Subcutaneous abdominal adipose tissue (tissue), 5 donors: ENCODE results near the gene BUD31.

Experiments used
- H3K27ac ChIP-seq: one replicate; pipeline ENCODE4 v1.7.0; 2013; ENCODE audit warnings: low read depth, mild to moderate bottlenecking, inconsistent platforms, low read length, moderate library complexity
- H3K27me3 ChIP-seq, 5 donors: one replicate each; pipeline ENCODE4 v1.7.0; 2013; ENCODE audit warnings: low read length in 5 of 5, inconsistent platforms in 1 of 5; ENCODE audit not compliant: control insufficient read depth in 5 of 5, insufficient read depth in 4 of 5
- H3K36me3 ChIP-seq, 5 donors: one replicate each; pipeline ENCODE4 v1.7.0; 2013; ENCODE audit warnings: low read length in 5 of 5; ENCODE audit not compliant: control insufficient read depth in 5 of 5, insufficient read depth in 5 of 5
- H3K4me1 ChIP-seq, 5 donors: one replicate each; pipeline ENCODE4 v1.7.0; 2013; ENCODE audit warnings: low read length in 5 of 5, mild to moderate bottlenecking in 3 of 5, moderate library complexity in 1 of 5; ENCODE audit not compliant: control insufficient read depth in 5 of 5, insufficient read depth in 5 of 5
- H3K4me3 ChIP-seq, 5 donors: one replicate each; pipeline ENCODE4 v1.7.0; 2013; ENCODE audit warnings: low read length in 5 of 5, low read depth in 1 of 5
- H3K9ac ChIP-seq, 5 donors: one replicate each; pipeline ENCODE4 v1.7.0; 2013; ENCODE audit warnings: low read length in 5 of 5, mild to moderate bottlenecking in 4 of 5, moderate library complexity in 3 of 5
- H3K9me3 ChIP-seq, 5 donors: one replicate each; pipeline ENCODE4 v1.7.0; 2013; ENCODE audit warnings: low read length in 5 of 5; ENCODE audit not compliant: control insufficient read depth in 5 of 5
- donor health status: healthy.
- donor health status: healthy.
- donor health status: healthy.
- donor health status: healthy.
- donor health status: healthy.

The BUD31 gene

GRCh38 chr7:99447943-99448342 is 39.2 kb downstream of the BUD31 start:
- no peak overlapping the region for H3K9ac ChIP-seq
- no peaks in the 10 kb centered on the region for H3K9me3 ChIP-seq
- peaks cover 0 to 27% (median 12%) of the 10 kb centered on the region in 5 donors for H3K4me1 ChIP-seq
- H3K27ac ChIP-seq: no peak overlapping the region
- no peaks in the 10 kb centered on the region for H3K27me3 ChIP-seq
- H3K4me3 ChIP-seq: no peak overlapping the region
- H3K36me3 ChIP-seq: peaks cover 2 to 80% (median 71%) of the 10 kb centered on the region in 5 donors

GRCh38 chr7:99448855-99449254 is 40.1 kb downstream of the BUD31 start:
- Histone ChIP-seq H3K4me3 (no peak overlapping the region), H3K27me3 (no peaks in the 10 kb centered on the region), H3K9ac (no peak overlapping the region), H3K27ac (no peak overlapping the region), H3K36me3 (peaks cover 0 to 88% (median 77%) of the 10 kb centered on the region in 5 donors), H3K4me1 (peaks cover 0 to 27% (median 12%) of the 10 kb centered on the region in 5 donors), H3K9me3 (no peaks in the 10 kb centered on the region)

DNA sequence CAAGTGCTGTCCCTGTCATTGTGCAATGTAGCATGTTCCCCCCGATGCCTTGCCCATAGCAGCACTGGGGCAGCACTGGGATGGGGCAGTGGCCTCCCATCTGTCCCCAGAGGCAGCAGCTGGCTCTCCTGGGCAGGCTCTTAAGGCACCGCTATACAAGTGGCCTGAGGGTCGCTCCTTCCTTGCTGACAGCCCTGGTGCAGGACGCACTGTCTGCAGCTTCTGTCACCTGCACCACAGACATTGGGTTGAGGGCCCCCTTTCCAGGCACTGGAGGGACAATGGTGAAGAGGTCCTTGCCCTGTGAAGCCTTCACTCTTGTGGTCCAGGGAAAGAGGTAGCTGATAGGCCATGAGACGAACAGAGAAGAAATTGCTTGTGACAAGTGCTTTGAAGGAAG is 40.6 kb downstream of the BUD31 start:
- H3K27ac ChIP-seq: no peak overlapping the region
- no peaks in the 10 kb centered on the region for H3K27me3 ChIP-seq
- H3K9ac ChIP-seq: no peak overlapping the region
- H3K9me3 ChIP-seq: no peaks in the 10 kb centered on the region
- H3K4me1 ChIP-seq: peaks cover 0 to 27% (median 12%) of the 10 kb centered on the region in 5 donors
- H3K36me3 ChIP-seq: peaks cover 0 to 90% (median 81%) of the 10 kb centered on the region in 5 donors
- no peak overlapping the region for H3K4me3 ChIP-seq

- Histone ChIP-seq H3K4me1 (peaks cover 0 to 27% (median 12%) of the 10 kb centered on the region in 5 donors), H3K9ac (no peak overlapping the region), H3K9me3 (no peaks in the 10 kb centered on the region), H3K27ac (no peak overlapping the region), H3K36me3 (peaks cover 0 to 96% (median 89%) of the 10 kb centered on the region in 5 donors), H3K27me3 (no peaks in the 10 kb centered on the region), H3K4me3 (no peak overlapping the region)
Observed at GRCh38 chr7:99451936-99452335, 43.2 kb downstream of the BUD31 start.

GRCh38 chr7:99452541-99452940 is 43.8 kb downstream of the BUD31 start:
- peaks cover 0 to 100% (median 95%) of the 10 kb centered on the region in 5 donors for H3K36me3 ChIP-seq
- H3K9ac ChIP-seq: no peak overlapping the region
- no peaks in the 10 kb centered on the region for H3K27me3 ChIP-seq
- H3K9me3 ChIP-seq: no peaks in the 10 kb centered on the region
- H3K4me3 ChIP-seq: no peak overlapping the region
- no peak overlapping the region for H3K27ac ChIP-seq
- H3K4me1 ChIP-seq: peaks cover 0 to 27% (median 12%) of the 10 kb centered on the region in 5 donors

DNA sequence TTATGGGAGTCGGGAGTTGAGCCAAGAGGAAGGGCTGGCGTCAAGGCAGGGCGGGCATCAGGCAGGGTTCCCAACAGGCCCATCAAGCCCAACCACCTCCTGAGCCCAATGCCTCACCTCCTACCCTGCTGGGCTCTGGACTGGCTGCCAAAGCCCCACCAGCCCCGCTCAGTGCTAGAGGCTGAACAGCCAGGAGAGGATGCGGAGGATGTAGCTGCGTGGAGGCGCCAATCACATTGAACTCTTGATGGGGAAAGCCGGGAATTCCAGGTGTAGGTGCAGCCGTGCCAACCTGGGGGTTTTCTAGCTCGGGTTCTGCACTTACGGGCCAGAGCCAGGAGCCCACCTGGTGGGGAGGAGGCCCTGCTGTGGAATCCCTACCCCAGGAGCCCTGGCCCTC is 44.3 kb downstream of the BUD31 start:
- Histone ChIP-seq H3K36me3 (peaks cover 0 to 100% (median 95%) of the 10 kb centered on the region in 5 donors), H3K27me3 (no peaks in the 10 kb centered on the region), H3K27ac (no peak overlapping the region), H3K9me3 (no peaks in the 10 kb centered on the region), H3K4me3 (no peak overlapping the region), H3K9ac (no peak overlapping the region), H3K4me1 (peaks cover 1 to 27% (median 12%) of the 10 kb centered on the region in 5 donors)

GRCh38 chr7:99455874-99456273 is 47.1 kb downstream of the BUD31 start:
- Histone ChIP-seq H3K4me1 (peaks cover 1 to 24% (median 16%) of the 10 kb centered on the region in 5 donors), H3K36me3 (peaks cover 0 to 95% (median 92%) of the 10 kb centered on the region in 5 donors), H3K27me3 (no peaks in the 10 kb centered on the region), H3K9me3 (no peaks in the 10 kb centered on the region), H3K9ac (no peak overlapping the region), H3K4me3 (no peak overlapping the region), H3K27ac (no peak overlapping the region)

DNA sequence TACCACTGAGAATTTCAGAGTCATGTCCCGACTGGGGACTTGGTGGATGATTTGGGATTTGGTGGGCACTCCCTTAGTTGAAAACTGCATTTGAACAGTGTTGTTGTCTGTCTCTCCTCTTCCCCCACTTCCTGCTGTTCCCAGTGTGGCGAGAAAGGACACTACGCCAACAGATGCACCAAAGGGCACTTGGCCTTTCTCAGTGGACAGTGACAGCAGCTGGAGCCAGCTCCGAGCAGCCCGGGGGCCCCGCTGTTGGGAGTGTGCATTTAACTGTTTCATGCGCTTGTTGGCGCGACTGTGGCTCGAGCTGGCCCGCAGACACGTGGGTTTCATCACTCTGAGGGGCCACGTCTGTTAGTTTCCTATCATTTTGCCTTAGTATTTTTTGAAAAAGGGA is 47.5 kb downstream of the BUD31 start:
- no peaks in the 10 kb centered on the region for H3K27me3 ChIP-seq
- peaks cover 0 to 91% (median 89%) of the 10 kb centered on the region in 5 donors for H3K36me3 ChIP-seq
- H3K9me3 ChIP-seq: no peaks in the 10 kb centered on the region
- H3K4me3 ChIP-seq: no peak overlapping the region
- no peak overlapping the region for H3K9ac ChIP-seq
- peaks cover 1 to 22% (median 16%) of the 10 kb centered on the region in 5 donors for H3K4me1 ChIP-seq
- H3K27ac ChIP-seq: no peak overlapping the region

GRCh38 chr7:99457050-99457649 is 48.4 kb downstream of the BUD31 start:
- Histone ChIP-seq H3K27me3 (no peaks in the 10 kb centered on the region), H3K9me3 (no peaks in the 10 kb centered on the region), H3K4me3 (no peak overlapping the region), H3K4me1 (peaks cover 1 to 17% (median 13%) of the 10 kb centered on the region in 5 donors), H3K27ac (no peak overlapping the region), H3K9ac (no peak overlapping the region), H3K36me3 (peaks cover 0 to 84% (median 82%) of the 10 kb centered on the region in 5 donors)

- H3K4me3 ChIP-seq: no peak overlapping the region
Observed at GRCh38 chr7:99457650-99458493, 49.1 kb downstream of the BUD31 start.

More at GRCh38 chr7:99457650-99458493, 49.1 kb downstream of the BUD31 start:
- Histone ChIP-seq H3K9ac (no peak overlapping the region), H3K9me3 (no peaks in the 10 kb centered on the region), H3K27me3 (no peaks in the 10 kb centered on the region), H3K4me1 (peaks cover under 1 to 13% (median 10%) of the 10 kb centered on the region in 5 donors), H3K36me3 (peaks cover 0 to 80% (median 74%) of the 10 kb centered on the region in 5 donors), H3K27ac (no peak overlapping the region)
